Bone marrow (tissue), 2 donors: Measurements from ENCODE around the gene ZDHHC14.

Source experiments
- DNase-seq, 2 donors: peaks; one replicate each; lab custom pipeline; 2025; lab: John Stamatoyannopoulos, UW

ZDHHC14 gene

GRCh38 chr6:157627195-157627966 is 246.4 kb downstream of the ZDHHC14 start:
- no peak for DNase-seq

GRCh38 chr6:157628463-157628862 is 247.5 kb downstream of the ZDHHC14 start:
- no peak for DNase-seq

- no peak for DNase-seq
Measured at GRCh38 chr6:157629220-157629619, 248.2 kb downstream of the ZDHHC14 start.

GRCh38 chr6:157630463-157631080 is 249.6 kb downstream of the ZDHHC14 start:
- DNase-seq = no peak

- DNase-seq = no peak
Measured at GRCh38 chr6:157631412-157631811, 250.4 kb downstream of the ZDHHC14 start.

- DNase-seq = no peak
Measured at GRCh38 chr6:157631838-157632614, 251.0 kb downstream of the ZDHHC14 start.

GRCh38 chr6:157632821-157633220 is 251.8 kb downstream of the ZDHHC14 start:
- no peak for DNase-seq

- no peak for DNase-seq
Measured at GRCh38 chr6:157634546-157634945, 253.6 kb downstream of the ZDHHC14 start.

GRCh38 chr6:157635388-157636244 is 254.6 kb downstream of the ZDHHC14 start:
- no peak for DNase-seq

GRCh38 chr6:157637516-157637915 is 256.5 kb downstream of the ZDHHC14 start:
- no peak for DNase-seq

GRCh38 chr6:157637941-157638662 is 257.1 kb downstream of the ZDHHC14 start:
- no peak for DNase-seq

GRCh38 chr6:157638779-157639178 is 257.8 kb downstream of the ZDHHC14 start:
- DNase-seq = no peak

GRCh38 chr6:157640746-157641451 is 259.9 kb downstream of the ZDHHC14 start:
- DNase-seq = no peak

- no peak for DNase-seq
Measured at GRCh38 chr6:157641837-157642236, 260.8 kb downstream of the ZDHHC14 start.

GRCh38 chr6:157642736-157643135 is 261.7 kb downstream of the ZDHHC14 start:
- no peak for DNase-seq

- DNase-seq = no peak
Measured at GRCh38 chr6:157644043-157644810, 263.2 kb downstream of the ZDHHC14 start.

GRCh38 chr6:157645201-157645795 is 264.3 kb downstream of the ZDHHC14 start:
- DNase-seq = no peak

- no peak for DNase-seq
Measured at GRCh38 chr6:157646012-157646411, 265.0 kb downstream of the ZDHHC14 start.

GRCh38 chr6:157647261-157647915 is 266.4 kb downstream of the ZDHHC14 start:
- peak in 1 of 2 donors; percentile 78 for DNase-seq
